NCI-H2196 (cell line): ENCODE results near the gene SLC37A2.

Experiments used
- DNase-seq: peaks from one replicate; lab custom pipeline; 2025; ENCODE audit not compliant: unreplicated experiment; lab: John Stamatoyannopoulos, UW

SLC37A2 gene

GRCh38 chr11:125070699-125071254 is 7.7 kb downstream of the SLC37A2 start:
- DNase-seq, result no peak

GRCh38 chr11:125071435-125071834 is 8.3 kb downstream of the SLC37A2 start:
- DNase-seq, result peak; percentile 6

- DNase-seq, result no peak
Observed at GRCh38 chr11:125071846-125072217, 8.7 kb downstream of the SLC37A2 start.

- no peak for DNase-seq
Observed at GRCh38 chr11:125072218-125072960, 9.3 kb downstream of the SLC37A2 start.

- no peak for DNase-seq
Observed at GRCh38 chr11:125072961-125073590, 10.0 kb downstream of the SLC37A2 start.

- DNase-seq, result no peak
Observed at GRCh38 chr11:125073616-125074483, 10.7 kb downstream of the SLC37A2 start.

- no peak for DNase-seq
Observed at GRCh38 chr11:125074511-125075241, 11.6 kb downstream of the SLC37A2 start.

- DNase-seq, result no peak
Observed at GRCh38 chr11:125075242-125075625, 12.1 kb downstream of the SLC37A2 start.

- DNase-seq, result no peak
Observed at GRCh38 chr11:125075900-125076317, 12.8 kb downstream of the SLC37A2 start.

GRCh38 chr11:125076378-125076945 is 13.4 kb downstream of the SLC37A2 start:
- DNase-seq, result no peak

- no peak for DNase-seq
Observed at GRCh38 chr11:125078016-125078415, 14.9 kb downstream of the SLC37A2 start.

- DNase-seq, result no peak
Observed at GRCh38 chr11:125078516-125079140, 15.5 kb downstream of the SLC37A2 start.

- no peak for DNase-seq
Observed at GRCh38 chr11:125079151-125079877, 16.2 kb downstream of the SLC37A2 start.

GRCh38 chr11:125079878-125080530 is 16.9 kb downstream of the SLC37A2 start:
- DNase-seq, result no peak

GRCh38 chr11:125080531-125080911 is 17.4 kb downstream of the SLC37A2 start:
- no peak for DNase-seq

- no peak for DNase-seq
Observed at GRCh38 chr11:125081098-125081798, 18.1 kb downstream of the SLC37A2 start.

- no peak for DNase-seq
Observed at GRCh38 chr11:125082040-125082439, 18.9 kb downstream of the SLC37A2 start.

- DNase-seq, result no peak
Observed at GRCh38 chr11:125082611-125083311, 19.7 kb downstream of the SLC37A2 start.
